HL-60 (cell line): ENCODE measurements around the gene SRMS.

Experiments
- POLR2AphosphoS5 ChIP-seq: IDR thresholded peaks from 2 replicates; pipeline ENCODE4 v1.6.1; 2012; ENCODE audit warnings: low read depth
- TF ChIP-seq, protein P1 (sequence below): IDR thresholded peaks from one replicate; pipeline ENCODE4 v1.5.1; 2011; ENCODE audit warnings: low read length, control low read depth, inconsistent platforms; ENCODE audit not compliant: insufficient read depth

DNA sequence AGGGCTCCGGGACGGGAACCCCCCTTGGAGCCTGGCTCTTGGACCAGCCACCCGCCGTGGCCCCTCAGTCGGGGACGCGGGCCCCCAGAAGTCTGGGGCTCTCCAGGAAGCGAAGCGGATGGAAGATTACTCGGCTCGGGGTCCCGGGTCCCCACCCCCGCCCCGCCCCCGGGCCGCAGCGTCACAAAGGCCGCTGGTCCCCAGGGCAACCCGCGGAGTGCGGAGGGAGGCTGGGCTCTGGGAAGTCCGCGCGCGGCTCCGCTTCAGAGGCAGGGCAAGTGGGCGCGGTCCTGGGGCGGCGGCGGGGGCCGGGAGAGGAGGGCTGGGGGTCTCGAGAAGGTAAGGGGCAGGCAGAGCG lies 6.4 kb upstream of the SRMS start, which contains the start of gene FNDC11:
- TF ChIP-seq, protein P1, sequence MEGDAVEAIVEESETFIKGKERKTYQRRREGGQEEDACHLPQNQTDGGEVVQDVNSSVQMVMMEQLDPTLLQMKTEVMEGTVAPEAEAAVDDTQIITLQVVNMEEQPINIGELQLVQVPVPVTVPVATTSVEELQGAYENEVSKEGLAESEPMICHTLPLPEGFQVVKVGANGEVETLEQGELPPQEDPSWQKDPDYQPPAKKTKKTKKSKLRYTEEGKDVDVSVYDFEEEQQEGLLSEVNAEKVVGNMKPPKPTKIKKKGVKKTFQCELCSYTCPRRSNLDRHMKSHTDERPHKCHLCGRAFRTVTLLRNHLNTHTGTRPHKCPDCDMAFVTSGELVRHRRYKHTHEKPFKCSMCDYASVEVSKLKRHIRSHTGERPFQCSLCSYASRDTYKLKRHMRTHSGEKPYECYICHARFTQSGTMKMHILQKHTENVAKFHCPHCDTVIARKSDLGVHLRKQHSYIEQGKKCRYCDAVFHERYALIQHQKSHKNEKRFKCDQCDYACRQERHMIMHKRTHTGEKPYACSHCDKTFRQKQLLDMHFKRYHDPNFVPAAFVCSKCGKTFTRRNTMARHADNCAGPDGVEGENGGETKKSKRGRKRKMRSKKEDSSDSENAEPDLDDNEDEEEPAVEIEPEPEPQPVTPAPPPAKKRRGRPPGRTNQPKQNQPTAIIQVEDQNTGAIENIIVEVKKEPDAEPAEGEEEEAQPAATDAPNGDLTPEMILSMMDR: no peak
- no peak for TF ChIP-seq POLR2AphosphoS5
